A673 (cell line): ENCODE measurements around the gene TRIM25.

Source experiments
- EZH2 ChIP-seq: fragments of 200-600 bp; sonication (generic); IDR thresholded peaks from 2 replicates; pipeline ENCODE4 v1.6.1; 2017; ENCODE audit warnings: borderline replicate concordance, low read depth, mild to moderate bottlenecking, mixed read lengths, antibody characterized with exemption, low read length; ENCODE audit not compliant: poor library complexity, severe bottlenecking
- TF ChIP-seq, protein P1 (sequence below): fragments of 300-800, 200-600 bp; sonication (generic); conservative IDR thresholded peaks from 2 replicates; pipeline ENCODE4 v1.5.1; 2017; ENCODE audit warnings: low read depth, mild to moderate bottlenecking, antibody characterized with exemption, low read length, moderate library complexity, mixed read lengths

- TF ChIP-seq EZH2: no peak
- TF ChIP-seq, protein P1, sequence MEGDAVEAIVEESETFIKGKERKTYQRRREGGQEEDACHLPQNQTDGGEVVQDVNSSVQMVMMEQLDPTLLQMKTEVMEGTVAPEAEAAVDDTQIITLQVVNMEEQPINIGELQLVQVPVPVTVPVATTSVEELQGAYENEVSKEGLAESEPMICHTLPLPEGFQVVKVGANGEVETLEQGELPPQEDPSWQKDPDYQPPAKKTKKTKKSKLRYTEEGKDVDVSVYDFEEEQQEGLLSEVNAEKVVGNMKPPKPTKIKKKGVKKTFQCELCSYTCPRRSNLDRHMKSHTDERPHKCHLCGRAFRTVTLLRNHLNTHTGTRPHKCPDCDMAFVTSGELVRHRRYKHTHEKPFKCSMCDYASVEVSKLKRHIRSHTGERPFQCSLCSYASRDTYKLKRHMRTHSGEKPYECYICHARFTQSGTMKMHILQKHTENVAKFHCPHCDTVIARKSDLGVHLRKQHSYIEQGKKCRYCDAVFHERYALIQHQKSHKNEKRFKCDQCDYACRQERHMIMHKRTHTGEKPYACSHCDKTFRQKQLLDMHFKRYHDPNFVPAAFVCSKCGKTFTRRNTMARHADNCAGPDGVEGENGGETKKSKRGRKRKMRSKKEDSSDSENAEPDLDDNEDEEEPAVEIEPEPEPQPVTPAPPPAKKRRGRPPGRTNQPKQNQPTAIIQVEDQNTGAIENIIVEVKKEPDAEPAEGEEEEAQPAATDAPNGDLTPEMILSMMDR: no peak
Measured at GRCh38 chr17:56933868-56934267, 20.0 kb upstream of the TRIM25 start.
